Measurements from ENCODE around the gene CTSW. TPM values are rescaled to one million over a fixed set of nuclear protein-coding genes. Genes with fewer than 3 reads are reported as not detected.

Gene CTSW
- total and polyA plus RNA-seq, 10 donors, result 5.6 to 38.2 (median 23.2) TPM

DNA sequence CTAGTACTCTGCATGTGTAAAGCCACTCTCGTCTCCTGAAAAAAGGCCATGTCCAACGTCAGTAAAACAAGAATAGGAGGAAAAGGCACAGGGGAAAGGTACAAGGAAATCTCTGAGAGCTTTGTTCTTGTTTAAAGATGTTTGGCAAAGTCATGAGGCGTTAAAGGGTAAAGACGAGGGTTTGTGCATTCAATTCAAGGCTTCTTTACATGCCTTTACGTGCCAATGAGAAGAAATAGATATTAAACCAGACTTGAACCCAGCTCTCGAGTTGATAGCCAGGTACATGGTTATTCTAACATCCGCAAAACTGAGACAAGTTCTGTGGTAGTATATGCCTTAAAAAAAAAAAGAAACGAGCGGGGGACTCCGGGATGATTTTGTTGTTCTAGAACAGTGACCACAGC lies 21.0 kb upstream of the CTSW start:
- peak overlapping the region; percentile 76 to 100 (median 99) for H3K4me3 ChIP-seq
- peaks cover 8 to 52% (median 46%) of the 10 kb centered on the region in 6 donors for H3K36me3 ChIP-seq
- no peak for DNase-seq
- H3K27ac ChIP-seq, result peak overlapping the region; percentile 93 to 99 (median 97)
- 0 to 1% (median 1%) methylated on average over 10 of the region's 10 CpGs for WGBS, 5 donors
- peaks cover 40 to 82% (median 72%) of the 10 kb centered on the region in 6 donors for H3K4me1 ChIP-seq
- intact Hi-C loops (cut with DNase I; ENCODE audit: low total_unique reads), result no loop called here
- H3K9me3 ChIP-seq, result no peaks in the 10 kb centered on the region
- H3K27me3 ChIP-seq (replicated peaks in 1 of 7), result no peaks in the 10 kb centered on the region
- TF ChIP-seq POLR2AphosphoS5 (IDR thresholded peaks at IDR 0.05) (no peak), POLR2A (IDR thresholded peaks at IDR 0.05) (no peak)
- TF ChIP-seq, protein P1, sequence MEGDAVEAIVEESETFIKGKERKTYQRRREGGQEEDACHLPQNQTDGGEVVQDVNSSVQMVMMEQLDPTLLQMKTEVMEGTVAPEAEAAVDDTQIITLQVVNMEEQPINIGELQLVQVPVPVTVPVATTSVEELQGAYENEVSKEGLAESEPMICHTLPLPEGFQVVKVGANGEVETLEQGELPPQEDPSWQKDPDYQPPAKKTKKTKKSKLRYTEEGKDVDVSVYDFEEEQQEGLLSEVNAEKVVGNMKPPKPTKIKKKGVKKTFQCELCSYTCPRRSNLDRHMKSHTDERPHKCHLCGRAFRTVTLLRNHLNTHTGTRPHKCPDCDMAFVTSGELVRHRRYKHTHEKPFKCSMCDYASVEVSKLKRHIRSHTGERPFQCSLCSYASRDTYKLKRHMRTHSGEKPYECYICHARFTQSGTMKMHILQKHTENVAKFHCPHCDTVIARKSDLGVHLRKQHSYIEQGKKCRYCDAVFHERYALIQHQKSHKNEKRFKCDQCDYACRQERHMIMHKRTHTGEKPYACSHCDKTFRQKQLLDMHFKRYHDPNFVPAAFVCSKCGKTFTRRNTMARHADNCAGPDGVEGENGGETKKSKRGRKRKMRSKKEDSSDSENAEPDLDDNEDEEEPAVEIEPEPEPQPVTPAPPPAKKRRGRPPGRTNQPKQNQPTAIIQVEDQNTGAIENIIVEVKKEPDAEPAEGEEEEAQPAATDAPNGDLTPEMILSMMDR (IDR thresholded peaks at IDR 0.05 in 8 of 11, conservative IDR thresholded peaks at IDR 0.05 in 3 of 11), result no peak

DNA sequence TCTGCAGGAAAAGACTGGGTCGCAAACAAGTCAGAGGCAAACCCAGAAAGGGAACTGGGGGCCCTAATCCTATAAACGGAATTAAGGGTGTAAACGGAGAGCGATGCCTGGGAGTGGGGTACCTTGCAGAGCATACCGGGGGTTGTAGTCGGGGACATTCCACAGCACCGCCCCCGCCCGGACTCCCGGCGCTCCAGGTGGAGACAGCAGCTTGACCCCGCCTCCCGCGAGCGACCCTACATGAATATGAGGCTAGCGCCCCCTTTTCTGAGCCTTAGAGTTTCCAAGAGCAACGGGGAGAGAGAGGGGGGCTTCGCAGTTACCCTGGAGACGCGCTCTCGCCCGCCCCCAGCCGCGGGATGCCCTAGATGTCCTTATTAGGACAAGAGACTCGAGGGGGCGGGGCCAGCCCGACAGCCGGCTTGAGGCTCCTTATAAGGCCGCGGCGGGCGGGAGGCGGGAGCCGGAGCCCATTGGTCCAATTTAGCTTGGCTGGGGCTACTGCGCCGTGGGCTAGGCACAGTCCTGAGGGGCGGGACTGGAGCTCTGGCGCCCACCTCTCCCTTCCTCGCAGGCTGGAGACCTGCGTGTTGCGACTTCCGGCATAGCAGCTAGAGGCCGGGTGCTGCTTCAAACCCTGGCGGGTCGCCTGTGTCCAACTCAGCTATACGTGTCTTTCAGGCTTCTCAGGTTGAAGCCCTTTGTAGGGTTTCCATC lies 20.4 kb upstream of the CTSW start:
- TF ChIP-seq, protein P1 (IDR thresholded peaks at IDR 0.05 in 8 of 11, conservative IDR thresholded peaks at IDR 0.05 in 3 of 11), result peak in 4 of 11 experiments; percentile 8 to 41 (median 30)
- TF ChIP-seq POLR2A (IDR thresholded peaks at IDR 0.05) (peak in 2 of 3 donors; percentile 48 to 91), POLR2AphosphoS5 (IDR thresholded peaks at IDR 0.05) (peak; percentile 96 to 98 (median 98))
- intact Hi-C loops (cut with DNase I; ENCODE audit: low total_unique reads), result no loop called here
- 0 to 1% (median 0%) methylated on average over 14 to 46 of the region's 46 CpGs for WGBS, 5 donors
- peaks cover 8 to 52% (median 46%) of the 10 kb centered on the region in 6 donors for H3K36me3 ChIP-seq
- H3K4me1 ChIP-seq, result peaks cover 38 to 82% (median 70%) of the 10 kb centered on the region in 6 donors
- H3K9me3 ChIP-seq, result no peaks in the 10 kb centered on the region
- DNase-seq, result peak; percentile 100
- peak overlapping the region; percentile 86 to 100 (median 99) for H3K4me3 ChIP-seq
- no peaks in the 10 kb centered on the region for H3K27me3 ChIP-seq (replicated peaks in 1 of 7)
- peak overlapping the region; percentile 93 to 99 (median 97) for H3K27ac ChIP-seq

DNA sequence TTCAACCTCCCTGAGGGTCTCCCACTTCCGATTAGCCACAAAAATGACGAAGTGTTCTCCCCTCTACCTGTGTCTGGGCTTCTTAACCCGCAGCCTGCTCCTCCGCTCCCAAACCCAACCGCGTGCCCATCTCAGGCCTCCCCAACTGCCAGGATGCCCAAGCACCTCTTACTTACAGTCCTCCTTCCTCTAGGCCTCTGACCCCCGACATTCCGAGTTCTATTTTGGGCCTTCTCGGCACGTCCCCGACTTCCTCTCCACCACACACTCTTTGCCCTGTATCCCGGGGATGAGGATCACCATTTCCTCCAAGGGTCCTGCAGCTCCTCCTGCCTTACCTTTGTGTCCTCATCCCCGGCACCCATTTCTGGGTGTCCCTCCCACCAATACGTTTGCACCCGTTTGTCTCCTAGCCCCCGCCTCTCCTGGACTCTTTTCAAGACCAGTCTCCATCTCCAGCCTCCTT lies 19.8 kb upstream of the CTSW start:
- peak overlapping the region; percentile 93 to 99 (median 97) for H3K27ac ChIP-seq
- DNase-seq, result peak; percentile 90
- intact Hi-C loops (cut with DNase I; ENCODE audit: low total_unique reads), result no loop called here
- H3K27me3 ChIP-seq (replicated peaks in 1 of 7), result no peaks in the 10 kb centered on the region
- no peaks in the 10 kb centered on the region for H3K9me3 ChIP-seq
- peaks cover 8 to 52% (median 46%) of the 10 kb centered on the region in 6 donors for H3K36me3 ChIP-seq
- H3K4me1 ChIP-seq, result peaks cover 33 to 77% (median 65%) of the 10 kb centered on the region in 6 donors
- 0 to 1% (median 0%) methylated on average over 16 of the region's 16 CpGs for WGBS, 5 donors
- peak overlapping the region; percentile 86 to 100 (median 99) for H3K4me3 ChIP-seq
- TF ChIP-seq POLR2AphosphoS5 (IDR thresholded peaks at IDR 0.05), result no peak
- TF ChIP-seq POLR2A (IDR thresholded peaks at IDR 0.05), result no peak
- TF ChIP-seq, protein P1 (IDR thresholded peaks at IDR 0.05 in 8 of 11, conservative IDR thresholded peaks at IDR 0.05 in 3 of 11), result no peak

Measured in spleen (tissue), 11 donors.